H54 (cell line): ENCODE results near the gene ADPRM.
"Not testable (repeated sequence)": the region's sequence is repeated elsewhere in the genome, so short reads cannot be mapped to it uniquely, and the experiment has no call there.

Experiments
- DNase-seq: peaks from one replicate; pipeline ENCODE4 v3.0.0; 2011; ENCODE audit warnings: low spot score, mixed read lengths; ENCODE audit not compliant: insufficient read length
- FAIRE-seq: peaks from 3 replicates; lab custom pipeline; 2011; peaks lifted over from hg19 to GRCh38; lab: Jason Lieb, UNC
- POLR2A ChIP-seq: IDR thresholded peaks from 2 replicates; pipeline ENCODE4 v1.6.1; 2011; ENCODE audit warnings: low read depth, mild to moderate bottlenecking, low read length

ADPRM gene

GRCh38 chr17:10673312-10673711 is 24.1 kb upstream of the ADPRM start:
- DNase-seq = no peak
- no peak for TF ChIP-seq POLR2A
- FAIRE-seq = no peak

GRCh38 chr17:10674704-10675103 is 22.7 kb upstream of the ADPRM start:
- DNase-seq (no peak), FAIRE-seq (no peak)
- TF ChIP-seq POLR2A = no peak

GRCh38 chr17:10681866-10682446 is 15.4 kb upstream of the ADPRM start:
- DNase-seq (no peak), FAIRE-seq (no peak)
- TF ChIP-seq POLR2A = no peak

GRCh38 chr17:10683853-10684252 is 13.5 kb upstream of the ADPRM start:
- no peak for TF ChIP-seq POLR2A
- no peak for FAIRE-seq
- DNase-seq = no peak

GRCh38 chr17:10687499-10687898 is 9.9 kb upstream of the ADPRM start:
- TF ChIP-seq POLR2A = no peak
- FAIRE-seq (no peak), DNase-seq (no peak)

- not testable (repeated sequence) for FAIRE-seq, DNase-seq
These were observed 1.5 kb upstream of the ADPRM start for GRCh38 chr17:10695875-10696407.

GRCh38 chr17:10698096-10698818 is 863 bp downstream of the ADPRM start:
- DNase-seq = no peak
- FAIRE-seq = no peak
- TF ChIP-seq POLR2A = no peak

GRCh38 chr17:10699856-10700255 is 2.5 kb downstream of the ADPRM start:
- no peak for TF ChIP-seq POLR2A
- no peak for DNase-seq
- FAIRE-seq = no peak

- no peak for DNase-seq
- peak; percentile 73 for FAIRE-seq
- no peak for TF ChIP-seq POLR2A
These were observed 5.2 kb downstream of the ADPRM start for GRCh38 chr17:10702574-10702973.

- no peak for FAIRE-seq
- no peak for DNase-seq
- TF ChIP-seq POLR2A = no peak
These were observed 8.3 kb downstream of the ADPRM start for GRCh38 chr17:10705727-10706126.

- FAIRE-seq = no peak
- DNase-seq = no peak
- TF ChIP-seq POLR2A = no peak
These were observed 15.9 kb downstream of the ADPRM start for GRCh38 chr17:10713318-10713717.

- FAIRE-seq = no peak
- no peak for DNase-seq
These were observed 18.8 kb downstream of the ADPRM start for GRCh38 chr17:10716218-10716617.

GRCh38 chr17:10718547-10718946 is 21.2 kb downstream of the ADPRM start:
- no peak for DNase-seq
- no peak for TF ChIP-seq POLR2A
- no peak for FAIRE-seq

More at GRCh38 chr17:10716218-10716617, 18.8 kb downstream of the ADPRM start:
- TF ChIP-seq POLR2A = no peak

GRCh38 chr17:10724546-10725195 is 27.3 kb downstream of the ADPRM start:
- FAIRE-seq = no peak
- no peak for DNase-seq
- no peak for TF ChIP-seq POLR2A

- no peak for TF ChIP-seq POLR2A
- FAIRE-seq (no peak), DNase-seq (no peak)
These were observed 27.9 kb downstream of the ADPRM start for GRCh38 chr17:10725262-10725661.
